DOHH2 (cell line): Measurements from ENCODE around the gene SFXN5.

ENCODE experiments used
- CTCF ChIP-seq: fragments of 200-600 bp; sonication (generic); IDR thresholded peaks from one replicate; pipeline ENCODE4 v1.5.1; 2014; ENCODE audit warnings: antibody characterized with exemption, mild to moderate bottlenecking, low read depth, low read length; ENCODE audit not compliant: poor library complexity, severe bottlenecking
- EZH2phosphoT487 ChIP-seq: fragments of 200-600 bp; sonication (generic); IDR thresholded peaks from 2 replicates; pipeline ENCODE4 v1.6.1; 2017; ENCODE audit warnings: borderline replicate concordance, mild to moderate bottlenecking, antibody characterized with exemption, low read length, moderate library complexity, mixed read lengths

- no peak for TF ChIP-seq CTCF
- TF ChIP-seq EZH2phosphoT487: no peak
Measured at GRCh38 chr2:73114273-73114867, 42.9 kb upstream of the SFXN5 start.
